GM19438 (cell line): Measurements from ENCODE around the gene BUB1.
"Not testable (repeated sequence)": the region's sequence is repeated elsewhere in the genome, so short reads cannot be mapped to it uniquely, and the experiment has no call there.

Experiments used
- ATAC-seq: cut with Tn5 transposase; IDR thresholded peaks from one replicate; pipeline ENCODE4 v1.9.1; 2021; ENCODE audit warnings: low read depth; ENCODE audit not compliant: unreplicated experiment

The BUB1 gene

DNA sequence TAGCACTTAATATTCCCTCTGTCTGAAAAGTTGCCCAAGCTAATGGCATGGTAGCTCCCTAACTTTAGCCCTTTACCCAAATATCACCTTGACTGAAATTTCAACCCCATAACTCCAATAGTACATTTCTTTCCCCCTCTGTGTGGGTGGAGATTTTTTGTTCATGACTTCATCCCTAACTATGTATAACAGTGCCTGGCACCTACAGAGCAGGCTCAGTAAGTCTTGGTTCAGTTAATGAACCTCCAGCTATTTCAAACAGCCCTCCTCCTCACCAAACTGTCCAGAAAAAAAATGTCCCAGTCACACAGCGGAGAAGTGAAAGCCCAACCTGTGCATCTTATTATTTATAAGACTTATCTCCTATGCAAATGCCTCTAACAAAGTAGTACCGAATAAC is 18.6 kb downstream of the BUB1 start:
- no peak for ATAC-seq

DNA sequence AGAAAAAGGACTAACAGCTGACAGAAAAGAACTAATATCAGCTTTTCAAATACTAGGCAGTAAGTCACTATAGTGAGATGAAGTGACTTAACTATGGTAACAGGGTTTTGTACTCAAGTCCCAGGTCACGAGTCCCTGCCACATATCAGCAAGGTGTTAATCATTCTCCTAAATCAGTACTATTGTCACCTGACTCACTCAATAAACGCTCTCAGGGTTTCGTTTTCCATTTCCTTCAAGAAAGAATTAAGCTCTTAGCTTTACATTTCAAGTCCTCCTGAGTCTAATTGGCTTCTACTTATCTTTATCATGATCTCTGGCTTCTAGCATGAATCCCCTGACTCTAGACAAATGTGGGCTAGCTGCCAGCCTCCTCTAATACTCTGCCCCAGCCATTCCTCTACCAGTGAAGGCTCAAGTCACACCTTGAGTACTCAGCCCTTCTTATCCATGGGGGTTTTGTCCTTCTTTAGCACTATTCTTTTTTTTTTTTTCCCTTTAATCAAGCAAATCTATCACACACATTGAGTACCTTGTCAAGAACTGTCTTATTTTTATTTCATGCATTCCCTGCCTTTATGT is 20.0 kb downstream of the BUB1 start:
- ATAC-seq = no peak

DNA sequence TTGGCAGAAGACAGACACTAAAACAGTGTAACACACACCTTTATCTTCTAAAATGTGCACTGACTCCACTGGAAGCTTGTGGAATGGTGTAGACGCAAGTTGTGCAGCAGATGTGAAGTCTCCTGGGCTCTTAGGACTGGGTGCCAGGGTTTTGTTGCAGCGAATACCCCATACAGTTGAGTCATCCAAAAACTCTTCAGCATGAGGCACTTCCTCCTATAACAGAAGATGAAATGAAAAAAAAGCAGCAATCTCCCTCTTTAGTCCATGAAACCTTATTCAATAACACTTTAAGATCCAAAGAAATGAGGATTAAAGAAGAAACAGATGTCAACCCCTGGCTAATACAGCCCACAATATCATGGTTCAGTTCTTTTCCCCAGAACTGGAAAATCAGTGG is 22.2 kb downstream of the BUB1 start:
- no peak for ATAC-seq

DNA sequence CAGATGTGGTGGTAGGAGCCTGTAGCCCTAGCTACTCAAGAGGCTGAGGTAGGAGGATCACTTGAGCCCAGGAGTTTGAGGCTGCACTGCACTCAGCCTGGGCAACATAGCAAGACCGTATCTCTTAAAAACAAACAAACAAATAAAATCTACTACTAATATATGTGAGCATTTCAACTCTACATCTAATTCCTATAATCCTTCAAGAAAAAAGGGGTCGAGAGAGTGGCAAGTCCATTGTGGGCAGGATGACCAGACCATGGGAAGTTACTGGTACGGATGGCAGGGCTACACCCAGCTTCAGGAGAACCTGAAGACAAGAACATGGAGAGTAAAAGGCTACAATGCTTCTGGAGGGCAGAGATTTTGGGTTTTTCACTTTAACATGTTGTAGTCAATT is 24.0 kb downstream of the BUB1 start:
- no peak for ATAC-seq

DNA sequence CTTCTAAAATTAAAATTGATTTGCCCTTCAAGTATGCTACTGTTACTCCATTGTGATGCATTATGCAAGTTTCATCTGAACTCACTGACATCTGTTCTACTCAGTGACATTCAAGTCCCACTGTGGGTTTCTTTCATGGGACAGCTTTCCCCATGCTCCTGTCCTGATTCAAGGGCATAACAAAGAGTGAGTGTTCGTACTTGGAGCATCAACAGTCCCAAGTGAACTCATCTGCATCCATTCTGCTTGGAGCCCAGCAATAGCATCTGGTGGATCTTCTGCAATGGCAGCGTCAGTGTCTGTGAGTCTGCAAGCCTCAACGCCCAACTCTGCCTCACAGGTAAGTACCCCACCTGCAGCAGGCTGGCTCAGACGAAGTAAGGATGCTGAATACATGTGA is 27.5 kb downstream of the BUB1 start:
- no peak for ATAC-seq

DNA sequence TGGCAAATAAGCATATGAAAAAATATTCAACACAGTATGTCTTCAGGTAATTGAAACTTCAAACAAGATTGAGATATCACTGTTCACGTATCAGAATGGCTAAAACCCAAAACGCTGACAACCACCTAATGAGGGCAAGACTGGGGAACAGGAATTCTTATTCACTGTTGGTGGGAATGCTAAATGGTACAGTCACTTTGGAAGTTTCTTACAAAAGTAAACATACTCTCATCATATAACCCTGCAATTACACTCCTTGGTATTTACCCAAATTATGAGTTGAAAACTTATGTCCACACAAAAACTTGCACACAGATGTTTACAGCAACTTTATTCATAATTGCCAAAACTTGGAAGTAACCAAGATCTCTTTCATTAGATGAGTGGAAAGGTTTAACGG is 30.1 kb downstream of the BUB1 start:
- ATAC-seq = no peak

DNA sequence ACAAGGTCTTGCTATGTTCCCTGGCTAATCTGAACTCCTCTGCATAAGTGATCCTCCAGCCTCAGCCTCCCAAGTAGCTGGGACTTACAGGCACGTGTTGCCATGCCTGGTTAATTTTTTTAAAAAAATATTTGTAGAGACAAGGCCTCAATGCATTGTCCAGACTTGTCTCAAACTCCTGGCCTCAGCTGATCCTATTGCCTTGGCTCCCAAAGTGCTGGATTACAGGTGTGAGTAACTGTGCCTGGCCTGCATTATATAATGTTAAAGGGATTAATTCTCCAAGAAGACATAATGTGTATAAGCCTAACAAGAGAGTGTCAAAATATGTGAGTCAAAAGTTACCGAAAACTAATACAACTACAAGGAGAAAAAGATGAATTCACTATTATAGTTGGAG is 32.2 kb downstream of the BUB1 start:
- ATAC-seq = no peak

DNA sequence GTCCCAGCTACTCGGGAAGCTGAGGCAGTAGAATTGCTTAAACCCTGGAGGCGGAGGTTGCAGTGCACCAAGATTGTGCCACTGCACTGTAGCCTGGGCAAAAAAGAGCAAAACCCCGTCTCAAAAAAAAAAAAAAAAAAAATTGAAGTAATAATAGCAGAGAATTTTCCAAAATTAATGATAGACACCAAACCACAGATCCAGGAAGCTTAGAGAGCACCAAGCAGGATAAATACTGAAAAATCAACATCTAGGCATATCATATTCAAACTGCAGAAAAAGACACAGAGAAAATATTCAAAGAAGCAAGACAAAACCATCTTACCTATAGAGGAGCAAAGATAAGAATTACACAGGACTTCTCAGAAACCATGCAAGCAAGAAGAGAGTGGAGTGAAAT is 33.5 kb downstream of the BUB1 start:
- no peak for ATAC-seq

DNA sequence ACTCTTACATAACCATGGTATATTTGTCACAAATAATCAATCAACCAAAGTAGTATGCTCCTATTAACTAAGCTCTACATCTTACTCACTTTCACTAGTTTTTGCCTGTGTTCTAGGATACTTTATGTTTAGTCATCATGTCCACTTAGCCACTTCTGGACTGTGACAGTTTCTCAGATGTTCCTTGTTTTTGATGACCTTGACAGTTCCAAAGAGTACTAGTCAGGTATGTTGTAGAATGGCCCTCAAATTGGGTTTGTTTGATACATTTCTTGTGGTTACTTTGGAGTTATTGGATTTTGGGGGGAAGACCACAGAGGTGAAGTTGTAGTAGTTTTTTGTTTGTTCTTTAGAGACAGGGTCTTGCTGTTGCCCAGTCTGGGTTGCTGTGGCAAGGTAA is 35.5 kb downstream of the BUB1 start:
- ATAC-seq = no peak

DNA sequence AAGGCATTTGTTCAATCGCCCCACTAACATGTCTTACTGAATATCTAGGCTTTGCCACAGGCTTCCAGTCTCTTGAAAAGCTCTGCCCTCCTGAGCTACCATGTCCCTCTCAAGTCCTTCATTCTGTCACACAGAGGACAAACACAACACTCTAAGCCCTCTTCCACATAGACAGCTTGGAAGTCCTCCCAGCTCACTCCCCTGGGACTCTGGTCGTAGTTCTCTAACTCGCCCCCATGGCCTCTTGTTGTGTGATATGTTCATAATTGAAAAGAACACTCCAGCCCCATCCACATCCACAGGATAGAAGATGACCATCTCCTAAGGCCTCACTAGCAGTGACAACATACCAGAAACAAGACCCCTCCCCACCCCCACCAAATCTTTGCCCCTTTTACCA is 37.9 kb downstream of the BUB1 start:
- no peak for ATAC-seq

DNA sequence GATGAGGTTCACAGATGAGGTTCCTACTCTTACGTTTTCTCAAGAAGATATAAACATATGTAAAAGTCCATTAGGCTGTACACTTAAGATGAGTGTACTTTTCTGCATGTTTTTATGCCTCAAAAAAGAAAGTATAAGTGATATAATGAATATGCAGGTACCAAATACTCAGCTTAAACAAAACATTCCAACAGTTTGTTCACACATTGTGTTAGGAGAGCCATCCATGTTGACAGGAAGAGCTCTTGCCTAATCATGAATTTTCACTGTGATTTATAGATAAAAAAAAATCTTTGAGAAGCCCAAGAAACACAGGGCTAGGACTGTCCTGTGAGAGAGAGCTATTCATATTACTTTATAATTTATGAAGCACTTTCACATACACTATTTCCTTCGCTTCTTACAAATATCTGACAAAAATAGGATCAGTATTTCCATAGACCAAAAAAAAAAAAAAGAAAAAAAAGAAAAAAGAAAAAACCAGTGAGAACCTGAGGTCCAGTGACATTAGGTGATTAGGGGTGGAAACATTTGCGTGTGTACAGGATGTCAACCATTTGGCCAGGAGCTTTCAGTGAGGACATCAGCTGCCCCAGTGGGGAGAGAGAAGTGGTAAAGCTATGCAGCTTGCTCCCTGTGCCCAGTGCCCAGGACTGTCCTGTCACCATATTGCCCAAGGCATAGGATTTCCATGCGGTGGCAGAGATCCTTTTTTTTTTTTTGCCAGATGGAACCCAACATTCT is 38.7 kb downstream of the BUB1 start:
- no peak for ATAC-seq

DNA sequence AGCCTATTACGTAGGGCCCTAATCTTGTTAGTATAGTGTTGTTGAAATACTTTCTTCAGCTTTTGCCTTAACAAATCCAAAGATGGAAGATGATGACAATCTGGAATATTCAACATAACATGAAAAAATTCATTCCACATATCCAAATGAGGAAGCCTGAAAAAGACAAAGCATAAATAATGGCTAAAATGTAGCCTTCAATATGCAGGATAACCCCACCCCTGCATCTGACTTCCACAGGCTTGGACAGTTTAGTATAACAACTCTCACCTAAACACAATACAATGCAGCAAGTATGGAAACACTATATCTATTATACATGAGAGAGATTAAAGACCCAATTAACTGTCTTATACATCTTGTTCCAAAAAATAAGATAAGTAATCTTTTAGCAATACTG is 39.9 kb downstream of the BUB1 start:
- no peak for ATAC-seq

DNA sequence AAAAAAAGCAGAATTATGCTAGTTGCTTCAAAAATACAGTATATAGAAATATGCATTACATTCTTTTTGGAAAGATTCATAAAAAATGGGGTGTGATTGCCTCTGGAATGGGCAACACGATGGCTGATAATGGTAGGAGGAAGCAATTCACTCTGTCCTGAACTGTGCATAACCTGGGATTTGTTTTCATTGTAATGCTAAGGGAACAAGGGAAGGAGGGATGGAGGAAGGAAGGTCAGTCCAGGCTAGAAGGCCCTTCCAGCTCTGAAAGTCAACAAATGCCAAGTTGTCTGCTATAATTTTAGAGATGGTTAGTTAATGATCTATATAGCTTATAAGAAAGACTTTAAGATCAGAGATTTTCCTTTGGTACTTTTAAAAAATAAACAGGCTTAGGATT is 40.8 kb downstream of the BUB1 start:
- no peak for ATAC-seq

DNA sequence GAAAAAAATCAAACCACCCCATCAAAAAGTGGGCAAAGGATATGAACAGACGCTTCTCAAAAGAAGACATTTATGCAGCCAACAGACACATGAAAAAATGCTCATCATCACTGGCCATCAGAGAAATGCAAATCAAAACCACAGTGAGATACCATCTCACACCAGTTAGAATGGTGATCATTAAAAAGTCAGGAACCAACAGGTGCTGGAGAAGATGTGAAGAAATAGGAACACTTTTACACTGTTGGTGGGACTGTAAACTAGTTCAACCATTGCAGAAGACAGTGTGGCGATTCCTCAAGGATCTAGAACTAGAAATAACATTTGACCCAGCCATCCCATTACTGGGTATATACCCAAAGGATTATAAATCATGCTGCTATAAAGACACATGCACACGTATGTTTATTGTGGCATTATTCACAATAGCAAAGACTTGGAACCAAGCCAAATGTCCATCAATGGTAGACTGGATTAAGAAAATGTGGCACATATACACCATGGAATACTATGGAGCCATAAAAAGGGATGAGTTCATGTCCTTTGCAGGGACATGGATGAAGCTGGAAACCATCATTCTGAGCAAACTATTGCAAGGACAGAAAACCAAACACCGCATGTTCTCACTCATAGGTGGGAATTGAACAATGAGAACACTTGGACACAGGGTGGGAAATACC is 41.8 kb downstream of the BUB1 start:
- ATAC-seq = not testable (repeated sequence)

DNA sequence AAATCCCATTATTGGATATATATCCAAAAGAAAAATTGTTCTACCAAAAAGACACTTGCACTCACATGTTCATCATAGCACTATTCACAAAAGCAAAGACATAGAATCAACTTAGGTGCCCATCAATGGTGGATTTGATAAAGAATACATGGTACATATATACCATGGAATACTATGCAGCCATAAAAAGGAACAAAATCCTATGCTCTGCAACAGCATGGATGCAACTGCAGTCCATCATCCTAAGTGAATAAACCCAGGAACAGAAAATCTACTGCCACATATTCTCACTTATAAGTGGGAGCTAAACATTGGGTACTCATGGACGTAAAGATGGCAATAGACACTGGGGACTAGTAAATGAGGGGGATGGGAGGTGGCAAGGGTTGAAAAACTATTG is 50.5 kb downstream of the BUB1 start:
- ATAC-seq = not testable (repeated sequence)

DNA sequence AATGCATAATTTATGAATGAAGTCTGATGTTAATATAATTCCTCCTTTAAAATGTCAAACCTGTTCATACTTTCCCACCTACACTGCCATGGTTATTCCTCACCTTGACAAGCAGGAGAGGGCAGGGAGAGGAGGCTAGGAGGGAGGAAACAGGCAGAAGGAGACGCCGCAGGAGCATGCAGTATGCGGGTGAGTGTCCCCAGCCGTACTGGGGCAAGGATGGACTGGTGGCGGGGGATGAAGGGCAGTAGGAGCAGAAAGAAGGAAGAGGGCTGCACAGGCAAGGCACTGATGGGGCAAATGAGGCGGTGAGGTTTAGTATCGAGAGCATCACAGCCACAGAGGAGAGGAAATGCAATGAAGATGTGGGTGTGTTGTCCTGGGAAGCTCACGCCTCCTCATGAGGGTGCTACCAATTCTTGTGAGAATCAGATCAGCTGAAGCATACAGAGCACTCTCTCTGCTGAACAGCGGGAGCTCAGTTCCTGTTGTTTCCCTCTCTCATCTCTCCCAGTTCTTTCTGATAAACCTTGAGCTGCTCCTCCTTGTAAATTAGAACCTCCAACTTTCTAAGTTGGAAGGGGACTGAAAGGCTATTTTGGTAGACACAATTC is 58.4 kb downstream of the BUB1 start:
- not testable (repeated sequence) for ATAC-seq

DNA sequence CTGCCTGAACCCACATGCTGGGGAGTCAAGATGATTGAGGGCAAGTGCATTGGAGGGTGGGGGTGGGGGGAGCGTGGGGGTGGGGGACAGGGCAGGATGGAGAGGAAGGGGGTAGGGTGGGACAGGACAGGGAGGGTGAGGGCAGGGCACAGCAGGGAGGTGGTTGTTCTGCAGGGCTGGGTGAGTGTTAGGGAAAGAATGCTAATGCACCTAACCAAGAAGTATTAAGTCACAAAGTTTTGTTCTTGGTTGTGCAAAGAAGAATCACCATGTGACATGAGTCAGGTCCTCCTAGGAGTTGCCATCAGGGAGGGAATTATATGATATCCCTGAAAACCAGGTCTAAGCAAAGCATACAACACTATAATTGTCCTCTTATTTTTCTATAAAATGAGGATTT is 63.9 kb downstream of the BUB1 start:
- ATAC-seq = not testable (repeated sequence)

DNA sequence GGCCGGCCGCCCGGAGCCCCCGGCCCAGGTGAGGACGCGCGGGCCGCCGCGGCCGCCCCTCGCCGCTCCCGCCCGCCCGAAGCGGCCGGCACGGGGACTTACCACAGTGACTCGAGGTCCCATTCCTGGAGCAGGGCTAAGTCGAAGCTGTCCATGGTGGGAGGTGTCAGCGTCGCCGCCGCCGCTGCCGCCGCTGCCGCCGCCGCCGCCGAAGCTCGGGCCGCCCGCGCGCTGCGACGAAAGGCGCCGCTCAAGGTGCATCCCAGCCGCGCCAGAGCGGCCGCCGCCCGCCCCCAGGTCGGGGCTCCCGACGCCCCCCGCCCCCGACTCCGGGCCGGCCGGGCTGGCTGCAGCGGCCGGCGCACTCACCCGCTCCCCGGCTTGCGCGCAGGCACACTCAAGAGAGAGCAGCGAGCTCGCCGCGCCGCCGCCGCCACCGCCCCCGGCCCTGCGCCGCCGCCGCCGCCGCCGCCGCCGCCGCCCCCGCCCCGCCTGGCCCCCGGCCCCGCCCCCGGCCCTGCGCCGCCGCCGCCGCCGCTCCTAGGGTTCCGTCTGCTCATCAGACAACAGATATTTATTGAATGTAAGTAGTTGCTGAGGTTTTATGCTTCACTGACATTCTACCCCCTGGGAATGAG is 67.1 kb downstream of the BUB1 start:
- not testable (repeated sequence) for ATAC-seq

DNA sequence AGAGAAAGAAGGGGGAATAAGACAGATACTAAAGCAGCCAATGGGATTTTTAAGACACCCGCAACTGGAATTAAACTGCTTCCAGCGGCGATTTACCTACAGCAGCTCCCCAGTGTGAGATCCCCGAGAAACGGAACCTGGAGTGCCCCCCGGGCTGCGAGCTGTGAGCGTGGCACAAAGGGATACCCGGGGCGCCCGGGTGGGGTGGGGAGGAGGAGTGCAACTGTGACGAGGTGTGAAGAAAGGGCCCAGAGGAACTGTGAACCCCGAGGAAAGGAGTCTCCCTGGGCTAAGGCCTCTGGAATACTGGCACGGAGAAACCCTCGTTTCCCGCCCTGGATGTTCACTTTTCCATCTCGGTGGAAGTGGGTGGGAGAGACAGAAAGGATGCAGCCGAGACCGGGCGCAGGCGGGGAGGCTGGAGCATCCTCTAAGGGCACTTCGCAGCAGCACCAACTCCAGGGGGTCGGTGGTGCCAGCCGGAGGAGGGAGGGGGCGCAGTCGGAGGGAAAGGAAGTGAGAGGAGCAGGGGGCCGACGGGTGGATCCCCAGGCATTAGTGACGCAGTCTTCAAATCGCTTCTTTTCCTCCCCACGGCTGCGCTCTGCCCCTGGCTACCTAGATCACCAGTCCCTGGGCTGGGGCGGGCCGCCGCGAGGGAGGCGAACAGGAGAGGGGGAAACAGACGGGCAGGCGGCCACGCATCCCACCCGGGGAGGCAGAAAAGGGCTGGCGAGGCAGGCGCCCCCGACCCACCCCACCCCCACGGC is 67.8 kb downstream of the BUB1 start:
- not testable (repeated sequence) for ATAC-seq

DNA sequence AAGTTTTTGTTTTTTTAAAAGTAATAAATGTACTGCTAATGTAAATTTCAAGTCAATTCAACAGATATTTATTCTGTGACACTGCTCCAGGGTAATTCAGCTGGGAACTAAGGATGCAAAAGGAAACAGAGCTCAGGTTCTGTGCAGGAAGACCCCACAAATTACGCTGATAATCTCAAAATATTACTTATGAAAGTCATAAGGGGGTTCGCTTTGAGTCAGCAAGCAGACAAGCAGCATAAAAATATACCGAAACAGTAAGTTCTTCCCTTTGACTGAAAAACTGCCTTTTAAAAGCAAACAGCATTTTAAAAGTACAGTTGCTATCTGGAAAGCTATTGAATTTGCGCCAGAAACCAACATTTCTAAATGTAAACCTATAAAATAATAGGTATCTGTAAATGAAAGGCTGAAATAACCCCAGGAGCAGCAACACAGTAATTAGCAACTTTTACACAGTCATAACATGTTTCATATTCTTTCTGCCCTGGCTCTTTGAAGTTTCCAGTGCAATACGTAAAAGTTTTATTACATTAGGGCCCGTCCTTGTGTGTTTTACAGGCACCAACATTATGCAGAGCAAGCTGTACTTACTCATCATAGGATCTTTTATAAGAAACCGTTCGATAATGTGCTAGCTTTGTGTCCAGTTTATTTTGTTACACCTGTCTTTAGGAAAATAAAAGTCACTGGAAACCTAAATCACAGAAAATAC is 68.9 kb downstream of the BUB1 start:
- ATAC-seq = not testable (repeated sequence)
